Measurements from ENCODE around the gene EVL. TPM values are rescaled to one million over a fixed set of nuclear protein-coding genes. Genes with fewer than 3 reads are reported as not detected.

Gene EVL
- total and polyA plus RNA-seq, 2 of the 8 experiments (the other 6 are each of a cell fraction or from before 2014, with no cell fraction given): 30.7 to 64.6 TPM

- Histone ChIP-seq H2AFZ (ENCODE audit: low read length) (peak within 1 kb of the TSS; percentile 43; the same call in 1 of the 2 replicates), H2AK5ac (ENCODE audit: low read depth, low read length) (0 out of 2 replicates have a peak within 1 kb of the TSS, but pooled peaks have one; percentile 75), H3K9me3 (ENCODE audit: insufficient read depth in 2 of 2, low read depth in 1 of 2, low read length in 1 of 2) (no peaks in the 10 kb centered on the region), H4K5ac (ENCODE audit: insufficient read length, low read depth, low read length) (no peak within 1 kb of the TSS), H3K23ac (ENCODE audit: insufficient read length) (no peak within 1 kb of the TSS), H2BK15ac (ENCODE audit: low read length) (no peak within 1 kb of the TSS), H4K20me1 (replicated peaks in 1 of 2; ENCODE audit: control insufficient read depth in 1 of 2, insufficient read depth in 2 of 2, low read length in 2 of 2) (peaks cover 0 to 11% of the 10 kb centered on the region in 2 experiments), H3K56ac (replicated peaks; ENCODE audit: insufficient read length, low read depth, low read length) (no peak within 1 kb of the TSS), H3K27me3 (replicated peaks in 1 of 4; ENCODE audit: control insufficient read depth in 3 of 4, extremely low read depth in 1 of 4, insufficient read depth in 3 of 4, low read length in 3 of 4) (peaks cover 17 to 44% (median 39%) of the 10 kb centered on the region in 4 experiments), H2BK12ac (ENCODE audit: low read depth, low read length) (no peak within 1 kb of the TSS), H3K18ac (ENCODE audit: extremely low read depth, low read length) (no peak within 1 kb of the TSS), H3K4me1 (replicated peaks in 1 of 4; ENCODE audit: control insufficient read depth in 3 of 4, insufficient read depth in 4 of 4, low read length in 3 of 4) (peaks cover 0 to 11% (median 2%) of the 10 kb centered on the region in 4 experiments; a peak in 5 of 7 replicates), H3K79me2 (ENCODE audit: control insufficient read depth in 1 of 2, insufficient read depth in 2 of 2, low read length in 2 of 2) (no peaks in the 10 kb centered on the region), H2BK120ac (replicated peaks; ENCODE audit: low read depth, low read length) (no peak within 1 kb of the TSS), H3K14ac (ENCODE audit: insufficient read length) (no peak within 1 kb of the TSS), H3K4me3 (ENCODE audit: extremely low read depth in 1 of 4, insufficient read depth in 2 of 4, low read depth in 3 of 4, low read length in 4 of 4) (peak within 1 kb of the TSS; percentile 46 to 69 (median 49)), H3K36me3 (ENCODE audit: control insufficient read depth in 2 of 4, insufficient read depth in 4 of 4, low read length in 3 of 4) (no peaks in the 10 kb centered on the region; a peak in 1 of 8 replicates), H3K9ac (replicated peaks in 1 of 4; ENCODE audit: extremely low read depth in 1 of 4, low read depth in 3 of 4, low read length in 3 of 4) (no peak within 1 kb of the TSS; a peak in 1 of 7 replicates), H3K23me2 (ENCODE audit: low read depth, low read length) (peaks cover 4% of the 10 kb centered on the region; the same call in 1 of the 2 replicates), H3K4ac (replicated peaks; ENCODE audit: insufficient read length, low read depth, low read length) (no peak within 1 kb of the TSS), H4K91ac (replicated peaks; ENCODE audit: insufficient read length, low read length) (no peak within 1 kb of the TSS), H4K8ac (ENCODE audit: extremely low read depth, insufficient read depth, low read length) (peak within 1 kb of the TSS; percentile 68), H3K79me1 (ENCODE audit: low read depth, low read length) (no peaks in the 10 kb centered on the region), H3K4me2 (ENCODE audit: insufficient read depth in 1 of 2, low read depth in 2 of 2, low read length in 2 of 2) (peak within 1 kb of the TSS; percentile 53 to 77), H3K27ac (ENCODE audit: low read depth, low read length) (no peak within 1 kb of the TSS), H2BK5ac (ENCODE audit: low read depth, low read length) (no peak within 1 kb of the TSS), H2BK20ac (ENCODE audit: low read length) (no peak within 1 kb of the TSS)
- TF ChIP-seq CEBPB (IDR thresholded peaks at IDR 0.05; ENCODE audit: low read depth, low read length) (no peak), EZH2 (IDR thresholded peaks at IDR 0.05; ENCODE audit: low read depth, low read length, severe bottlenecking) (peak; percentile 64), RAD21 (IDR thresholded peaks at IDR 0.05 in 1 of 2, conservative IDR thresholded peaks at IDR 0.05 in 1 of 2; ENCODE audit: low read depth in 2 of 2, low read length in 2 of 2) (no peak), SUZ12 (IDR thresholded peaks at IDR 0.05; ENCODE audit: low read length) (peak; percentile 70), TAF1 (IDR thresholded peaks at IDR 0.05; ENCODE audit: low read depth, low read length) (0 out of 2 replicates have a peak, but pooled peaks have one; percentile 2), SP4 (IDR thresholded peaks at IDR 0.05; ENCODE audit: low read length) (no peak), CHD1 (IDR thresholded peaks at IDR 0.05; ENCODE audit: low read depth, low read length) (no peak), MAFK (IDR thresholded peaks at IDR 0.05; ENCODE audit: low read depth, low read length) (no peak), KDM4A (IDR thresholded peaks at IDR 0.05; ENCODE audit: low read depth, low read length, severe bottlenecking) (peak; percentile 93), POU5F1 (IDR thresholded peaks at IDR 0.05; ENCODE audit: low read depth, low read length) (no peak), MAX (IDR thresholded peaks at IDR 0.05) (peak; percentile 28; the same call in 1 of the 2 replicates)
- POLR2A ChIA-PET (ENCODE audit: partially characterized antibody): no interaction called here
- FAIRE-seq (no peak), DNase-seq (ENCODE audit: low read depth in 1 of 2, low spot score in 2 of 2) (peak in 1 of 2 experiments; percentile 83)
- CTCF ChIA-PET (ENCODE audit: partially characterized antibody): interaction anchor here (1.0 to 19.5 kb wide), 7 partner anchors 15 to 82 kb away, joined by 3 to 307 read pairs (median 5); no protein-coding TSS in a partner anchor
- WGBS, 2 experiments (ENCODE audit: extremely low coverage in 1 of 2, insufficient coverage in 1 of 2, insufficient read length in 1 of 2, insufficient replicate concordance in 2 of 2, low coverage in 1 of 2, low lambda C conversion rate in 2 of 2, missing lambda C conversion rate in 1 of 2): 4% methylated on average over 34 of the region's 94 CpGs; no CpG with 5 or more reads in 1 of the 2 experiments
Measured at GRCh38 chr14:100159094-100159864, 94.1 kb downstream of the EVL start, which contains the start of gene DEGS2. Gene DEGS2, minus strand, starts transcription at chr14:100159645. Its CDS starts 58 bp downstream, at chr14:100159587.

Measured in H1 (cell line).